Ishikawa (cell line): ENCODE data around the gene ESAM.

Source experiments
- CEBPB ChIP-seq: IDR thresholded peaks from 2 replicates; pipeline ENCODE4 v1.6.1; 2012
- CREB1 ChIP-seq: IDR thresholded peaks from 2 replicates; pipeline ENCODE4 v1.6.1; 2012; ENCODE audit warnings: low read depth
- EGR1 ChIP-seq: IDR thresholded peaks from 2 replicates; pipeline ENCODE4 v1.6.1; 2012
- EP300 ChIP-seq: IDR thresholded peaks from 2 replicates; pipeline ENCODE4 v1.6.1; 2012; ENCODE audit warnings: borderline replicate concordance
- FOXM1 ChIP-seq: IDR thresholded peaks from 2 replicates; pipeline ENCODE4 v1.6.1; 2012; ENCODE audit warnings: low read depth, borderline replicate concordance
- NFIC ChIP-seq: IDR thresholded peaks from 2 replicates; pipeline ENCODE4 v1.6.1; 2012
- RAD21 ChIP-seq: IDR thresholded peaks from 2 replicates; pipeline ENCODE4 v1.6.1; 2012; ENCODE audit warnings: low read depth
- TAF1 ChIP-seq: IDR thresholded peaks from 2 replicates; pipeline ENCODE4 v1.6.1; 2012; ENCODE audit warnings: low read depth, mild to moderate bottlenecking
- TCF12 ChIP-seq: IDR thresholded peaks from 2 replicates; pipeline ENCODE4 v1.6.1; 2012; ENCODE audit warnings: low read depth
- TEAD4 ChIP-seq: IDR thresholded peaks from 2 replicates; pipeline ENCODE4 v1.6.1; 2012
- YY1 ChIP-seq: IDR thresholded peaks from 2 replicates; pipeline ENCODE4 v1.6.1; 2012; ENCODE audit warnings: low read depth
- ZBTB7A ChIP-seq: IDR thresholded peaks from 2 replicates; pipeline ENCODE4 v1.6.1; 2012; ENCODE audit warnings: low read depth
- TF ChIP-seq, protein P1 (sequence below): IDR thresholded peaks from 2 replicates; pipeline ENCODE4 v1.6.1; 2012
- TF ChIP-seq, protein P2 (sequence below): IDR thresholded peaks from 2 replicates; pipeline ENCODE4 v1.6.1; 2012; ENCODE audit warnings: low read depth, mild to moderate bottlenecking
- TF ChIP-seq, protein P3 (sequence below): IDR thresholded peaks from 2 replicates; pipeline ENCODE4 v1.6.1; 2012

Gene ESAM, protein sequence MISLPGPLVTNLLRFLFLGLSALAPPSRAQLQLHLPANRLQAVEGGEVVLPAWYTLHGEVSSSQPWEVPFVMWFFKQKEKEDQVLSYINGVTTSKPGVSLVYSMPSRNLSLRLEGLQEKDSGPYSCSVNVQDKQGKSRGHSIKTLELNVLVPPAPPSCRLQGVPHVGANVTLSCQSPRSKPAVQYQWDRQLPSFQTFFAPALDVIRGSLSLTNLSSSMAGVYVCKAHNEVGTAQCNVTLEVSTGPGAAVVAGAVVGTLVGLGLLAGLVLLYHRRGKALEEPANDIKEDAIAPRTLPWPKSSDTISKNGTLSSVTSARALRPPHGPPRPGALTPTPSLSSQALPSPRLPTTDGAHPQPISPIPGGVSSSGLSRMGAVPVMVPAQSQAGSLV

DNA sequence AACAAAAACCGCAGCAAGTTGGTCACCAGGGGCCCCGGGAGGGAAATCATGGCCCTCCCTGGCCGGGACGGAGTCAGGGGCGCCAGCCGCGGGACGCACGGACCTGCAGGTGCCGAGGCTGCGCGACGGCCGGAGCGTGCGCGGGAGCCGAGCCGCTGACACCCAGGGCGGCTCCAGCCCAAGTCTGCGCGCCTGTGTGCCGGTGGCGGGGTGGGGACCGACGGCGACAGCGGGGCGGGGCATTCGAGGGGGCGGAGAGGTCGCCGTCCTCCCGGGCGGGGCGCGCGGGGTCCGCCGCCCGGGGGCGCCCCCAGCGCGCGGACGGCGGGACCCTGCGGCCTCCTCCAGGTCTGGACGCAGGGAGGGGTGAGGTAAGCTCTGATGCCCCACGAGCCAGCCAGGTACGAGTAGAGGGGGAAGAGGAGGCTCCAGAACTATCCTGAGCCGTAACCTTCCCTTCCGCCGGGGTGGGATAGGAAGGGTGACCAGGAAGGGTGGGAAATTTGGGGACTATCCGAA, at the start of gene ESAM:
Gene ESAM (minus strand): TSS at position 186 of the 519 bp plus-strand sequence. CDS start 136 bp downstream, at position 50.
- no peak for TF ChIP-seq TEAD4
- no peak for TF ChIP-seq EP300
- TF ChIP-seq, protein P1, sequence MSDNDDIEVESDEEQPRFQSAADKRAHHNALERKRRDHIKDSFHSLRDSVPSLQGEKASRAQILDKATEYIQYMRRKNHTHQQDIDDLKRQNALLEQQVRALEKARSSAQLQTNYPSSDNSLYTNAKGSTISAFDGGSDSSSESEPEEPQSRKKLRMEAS, result peak; percentile 71
- TF ChIP-seq CREB1, result no peak
- TF ChIP-seq ZBTB7A, result 0 out of 2 replicates have a peak, but pooled peaks have one; percentile 14
- TF ChIP-seq EGR1, result no peak
- no peak for TF ChIP-seq CEBPB
- TF ChIP-seq YY1, result no peak
- TF ChIP-seq, protein P2, sequence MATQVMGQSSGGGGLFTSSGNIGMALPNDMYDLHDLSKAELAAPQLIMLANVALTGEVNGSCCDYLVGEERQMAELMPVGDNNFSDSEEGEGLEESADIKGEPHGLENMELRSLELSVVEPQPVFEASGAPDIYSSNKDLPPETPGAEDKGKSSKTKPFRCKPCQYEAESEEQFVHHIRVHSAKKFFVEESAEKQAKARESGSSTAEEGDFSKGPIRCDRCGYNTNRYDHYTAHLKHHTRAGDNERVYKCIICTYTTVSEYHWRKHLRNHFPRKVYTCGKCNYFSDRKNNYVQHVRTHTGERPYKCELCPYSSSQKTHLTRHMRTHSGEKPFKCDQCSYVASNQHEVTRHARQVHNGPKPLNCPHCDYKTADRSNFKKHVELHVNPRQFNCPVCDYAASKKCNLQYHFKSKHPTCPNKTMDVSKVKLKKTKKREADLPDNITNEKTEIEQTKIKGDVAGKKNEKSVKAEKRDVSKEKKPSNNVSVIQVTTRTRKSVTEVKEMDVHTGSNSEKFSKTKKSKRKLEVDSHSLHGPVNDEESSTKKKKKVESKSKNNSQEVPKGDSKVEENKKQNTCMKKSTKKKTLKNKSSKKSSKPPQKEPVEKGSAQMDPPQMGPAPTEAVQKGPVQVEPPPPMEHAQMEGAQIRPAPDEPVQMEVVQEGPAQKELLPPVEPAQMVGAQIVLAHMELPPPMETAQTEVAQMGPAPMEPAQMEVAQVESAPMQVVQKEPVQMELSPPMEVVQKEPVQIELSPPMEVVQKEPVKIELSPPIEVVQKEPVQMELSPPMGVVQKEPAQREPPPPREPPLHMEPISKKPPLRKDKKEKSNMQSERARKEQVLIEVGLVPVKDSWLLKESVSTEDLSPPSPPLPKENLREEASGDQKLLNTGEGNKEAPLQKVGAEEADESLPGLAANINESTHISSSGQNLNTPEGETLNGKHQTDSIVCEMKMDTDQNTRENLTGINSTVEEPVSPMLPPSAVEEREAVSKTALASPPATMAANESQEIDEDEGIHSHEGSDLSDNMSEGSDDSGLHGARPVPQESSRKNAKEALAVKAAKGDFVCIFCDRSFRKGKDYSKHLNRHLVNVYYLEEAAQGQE, result no peak

DNA sequence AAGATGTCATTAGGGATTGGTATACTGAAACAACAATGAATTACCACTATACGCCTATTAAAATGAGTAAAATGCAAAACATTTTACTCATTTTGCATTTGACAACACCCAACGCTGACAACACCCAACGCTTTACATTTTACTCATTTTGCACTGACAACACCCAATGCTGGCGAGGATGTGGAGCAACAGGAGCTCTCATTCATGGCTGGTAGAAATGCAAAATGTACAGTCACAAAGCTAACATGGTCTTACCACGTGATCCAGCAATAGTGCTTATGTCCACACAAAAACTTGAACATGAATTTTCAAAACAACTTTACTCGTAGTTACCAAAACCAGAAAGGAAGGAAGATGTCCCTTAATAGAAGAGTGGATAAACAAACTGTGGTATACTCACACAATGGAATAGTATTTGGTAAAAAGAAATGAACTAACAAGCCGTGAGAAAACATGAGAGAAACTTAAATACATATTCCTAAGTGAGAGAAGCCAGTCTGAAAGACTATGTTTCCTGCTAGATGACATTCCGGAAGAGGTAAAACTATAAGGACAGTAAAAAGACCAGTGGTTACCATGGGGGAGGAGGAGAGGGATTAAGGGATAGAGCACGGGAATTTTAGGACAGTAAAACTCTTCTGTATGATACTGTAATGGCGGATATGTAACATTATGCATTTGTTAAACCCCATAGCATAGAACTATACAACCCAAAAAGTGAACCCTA, 49.5 kb upstream of the ESAM start:
- no peak for TF ChIP-seq YY1
- TF ChIP-seq CEBPB, result no peak
- TF ChIP-seq RAD21, result no peak
- TF ChIP-seq, protein P3, sequence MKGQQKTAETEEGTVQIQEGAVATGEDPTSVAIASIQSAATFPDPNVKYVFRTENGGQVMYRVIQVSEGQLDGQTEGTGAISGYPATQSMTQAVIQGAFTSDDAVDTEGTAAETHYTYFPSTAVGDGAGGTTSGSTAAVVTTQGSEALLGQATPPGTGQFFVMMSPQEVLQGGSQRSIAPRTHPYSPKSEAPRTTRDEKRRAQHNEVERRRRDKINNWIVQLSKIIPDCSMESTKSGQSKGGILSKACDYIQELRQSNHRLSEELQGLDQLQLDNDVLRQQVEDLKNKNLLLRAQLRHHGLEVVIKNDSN, result 0 out of 2 replicates have a peak, but pooled peaks have one; percentile 8

DNA sequence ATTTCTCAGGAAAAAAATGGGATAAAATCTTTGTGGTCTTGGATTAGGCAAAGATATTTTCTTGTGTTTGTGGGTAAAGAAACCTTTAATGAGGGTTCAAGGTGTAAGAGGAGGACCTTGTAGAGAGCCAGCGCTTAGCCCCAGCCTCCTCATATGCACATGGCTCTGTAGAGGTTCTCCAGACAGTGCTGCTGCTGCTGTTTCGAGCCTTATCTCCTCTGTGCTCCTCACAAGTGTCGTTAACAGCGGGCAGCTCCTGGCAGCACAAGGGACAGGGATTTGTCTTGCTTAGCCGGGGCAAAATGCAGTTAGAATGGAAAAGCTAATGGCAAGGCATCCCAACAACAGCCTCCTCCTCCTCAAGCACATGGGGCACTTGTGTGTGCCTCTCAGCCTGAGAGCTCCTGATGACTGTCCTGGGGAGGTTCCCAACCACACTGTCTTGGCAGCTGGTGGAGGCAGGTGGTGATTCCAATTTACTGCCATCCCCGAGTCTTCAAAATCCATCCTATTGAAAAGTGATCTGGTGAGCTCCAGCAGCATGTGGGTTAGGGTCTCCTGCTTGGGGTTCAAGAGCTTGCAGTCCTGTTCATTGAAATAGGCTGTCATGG, 45.7 kb upstream of the ESAM start:
- TF ChIP-seq, protein P3, result no peak
- no peak for TF ChIP-seq TAF1
- TF ChIP-seq CEBPB, result no peak
- no peak for TF ChIP-seq YY1
- TF ChIP-seq EP300, result no peak
- TF ChIP-seq NFIC, result no peak
- TF ChIP-seq TEAD4, result no peak
- TF ChIP-seq, protein P1, result no peak
- TF ChIP-seq TCF12, result no peak
- no peak for TF ChIP-seq RAD21
- TF ChIP-seq, protein P2, result no peak
- no peak for TF ChIP-seq EGR1
- TF ChIP-seq CREB1, result no peak
- no peak for TF ChIP-seq FOXM1
- no peak for TF ChIP-seq ZBTB7A

DNA sequence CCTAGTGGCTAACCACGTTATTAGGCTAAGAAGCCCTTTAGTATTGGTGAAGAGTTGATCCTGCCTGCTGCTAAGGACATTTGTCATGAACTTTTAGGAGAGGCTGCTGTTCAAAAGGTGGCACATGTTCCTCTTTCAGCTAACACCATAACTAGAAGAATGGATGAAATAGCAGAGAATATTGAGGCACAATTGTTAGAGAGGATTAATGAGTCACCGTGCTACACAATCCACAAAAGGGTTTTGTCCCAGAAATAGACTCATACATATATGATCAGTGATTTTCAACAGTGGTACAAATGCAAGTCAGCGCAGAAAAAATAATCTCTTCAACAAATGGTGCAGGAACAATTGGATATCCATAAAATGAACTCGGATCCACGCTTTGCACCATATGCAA, 45.1 kb upstream of the ESAM start:
- TF ChIP-seq YY1 (no peak), TAF1 (no peak), NFIC (no peak), EP300 (no peak), ZBTB7A (no peak), CREB1 (no peak), TEAD4 (no peak), EGR1 (no peak), FOXM1 (no peak), CEBPB (no peak), RAD21 (no peak), TCF12 (no peak)
- TF ChIP-seq, protein P1, result no peak
- TF ChIP-seq, protein P3, result no peak
- TF ChIP-seq, protein P2, result no peak
